K562 (cell line): ENCODE measurements around the gene ZNF837. TPM values are rescaled to one million over a fixed set of nuclear protein-coding genes. Genes with fewer than 3 reads are reported as not detected.

Experiments used
- ARID3A ChIP-seq: IDR thresholded peaks from 2 replicates; pipeline ENCODE4 v1.6.1; 2012; ENCODE audit warnings: low read depth, low read length, improper control_type of control experiment, borderline replicate concordance
- ATF2 ChIP-seq: sonication (generic); formaldehyde crosslinking; IDR thresholded peaks from 2 replicates; pipeline ENCODE4 v1.8.1; 2022; ENCODE audit warnings: missing genetic modification reagents
- CBX1 ChIP-seq: sonication (generic); IDR thresholded peaks from 2 replicates; pipeline ENCODE4 v1.6.1; 2016; ENCODE audit warnings: antibody characterized with exemption, low read depth, mild to moderate bottlenecking
- ELK1 ChIP-seq: sonication (generic); formaldehyde crosslinking; IDR thresholded peaks from 2 replicates; pipeline ENCODE4 v1.8.1; 2022; ENCODE audit warnings: missing genetic modification reagents
- ETV6 ChIP-seq, 3 experiments: fragments of 150-350 bp in 1 of 3; sonication (generic) in 1 of 3; formaldehyde crosslinking in 1 of 3; IDR thresholded peaks; 2 replicates each; pipeline versions ENCODE4 v1.6.1 to v1.8.0; 2014 to 2022; ENCODE audit warnings: borderline replicate concordance in 2 of 3, low read depth in 2 of 3, antibody characterized with exemption in 1 of 3, low read length in 1 of 3, mild to moderate bottlenecking in 1 of 3, missing genetic modification reagents in 1 of 3
- GATA2 ChIP-seq: sonication (generic); formaldehyde crosslinking; IDR thresholded peaks from 2 replicates; pipeline ENCODE4 v1.4.0; 2020; ENCODE audit warnings: mild to moderate bottlenecking, missing genetic modification reagents
- HMGN3 ChIP-seq: IDR thresholded peaks from 2 replicates; pipeline ENCODE4 v1.6.1; 2011; ENCODE audit warnings: borderline replicate concordance, low read depth, mild to moderate bottlenecking, mixed read lengths, low read length; ENCODE audit not compliant: insufficient read length; ENCODE audit errors: extremely low read depth
- MIER1 ChIP-seq: fragments of 450-650 bp; IDR thresholded peaks from 2 replicates; pipeline ENCODE4 v1.6.1; 2016; ENCODE audit warnings: antibody characterized with exemption, mild to moderate bottlenecking, low read depth
- NFYB ChIP-seq: IDR thresholded peaks from 2 replicates; pipeline ENCODE4 v1.6.1; 2011; ENCODE audit warnings: mild to moderate bottlenecking, moderate library complexity; ENCODE audit not compliant: insufficient read length; ENCODE audit errors: extremely low read depth
- NONO ChIP-seq, 2 experiments: fragments of 200-400 bp in 1 of 2; fragments of 450-650 bp in 1 of 2; formaldehyde crosslinking in 1 of 2; IDR thresholded peaks; 2 replicates each; pipeline ENCODE4 v1.6.1; 2017; ENCODE audit warnings: low read depth in 2 of 2, mild to moderate bottlenecking in 2 of 2, moderate library complexity in 2 of 2, low read length in 1 of 2
- RFX7 ChIP-seq: fragments of 250-450 bp; sonication (Bioruptor Pico); IDR thresholded peaks from 2 replicates; pipeline ENCODE4 v1.5.1; 2021; ENCODE audit warnings: mild to moderate bottlenecking
- SMARCB1 ChIP-seq: IDR thresholded peaks from 2 replicates; pipeline ENCODE4 v1.6.1; 2011; ENCODE audit warnings: improper control_type of control experiment, low read depth; ENCODE audit not compliant: insufficient read length
- SREBF1 ChIP-seq: fragments of 150-350 bp; IDR thresholded peaks from 2 replicates; pipeline ENCODE4 v1.6.1; 2014; ENCODE audit warnings: antibody characterized with exemption, low read depth, low read length, borderline replicate concordance
- TFAM ChIP-seq: fragments of 250-450 bp; sonication (Bioruptor Pico); conservative IDR thresholded peaks from 2 replicates; pipeline ENCODE4 v1.5.0; 2021; ENCODE audit warnings: mild to moderate bottlenecking, moderate library complexity
- VEZF1 ChIP-seq: fragments of 200-800 bp; sonication (Bioruptor generic); IDR thresholded peaks from 2 replicates; pipeline ENCODE4 v1.6.1; 2017; ENCODE audit warnings: missing genetic modification characterization, missing compliant biosample characterization
- ZBTB17 ChIP-seq: fragments of 450-650 bp; formaldehyde crosslinking; IDR thresholded peaks from 2 replicates; pipeline ENCODE4 v1.4.0; 2020; ENCODE audit warnings: mild to moderate bottlenecking
- ZEB2 ChIP-seq: fragments of 450-650 bp; IDR thresholded peaks from 2 replicates; pipeline ENCODE4 v1.6.1; 2016
- ZFX ChIP-seq: sonication (generic); formaldehyde crosslinking; IDR thresholded peaks from 2 replicates; pipeline ENCODE4 v1.8.0; 2022; ENCODE audit warnings: mild to moderate bottlenecking, missing genetic modification reagents, moderate library complexity
- ZNF165 ChIP-seq: fragments of 250-450 bp; sonication (Bioruptor Pico); IDR thresholded peaks from 2 replicates; pipeline ENCODE4 v1.4.0; 2020; ENCODE audit warnings: borderline replicate concordance
- ZNF41 ChIP-seq: fragments of 250-450 bp; sonication (Bioruptor Pico); conservative IDR thresholded peaks from 2 replicates; pipeline ENCODE4 v1.4.0; 2020; ENCODE audit warnings: mild to moderate bottlenecking
- ZNF79 ChIP-seq: fragments of 250-450 bp; sonication (Bioruptor Pico); IDR thresholded peaks from 2 replicates; pipeline ENCODE4 v1.4.0; 2020; ENCODE audit warnings: low read depth, mild to moderate bottlenecking, moderate library complexity
- polyA plus RNA-seq, 8 experiments: library from polyadenylated mRNA; depleted of rRNA in 4 of 8; stranded (reverse) in 5 of 8; unstranded in 3 of 8; fragments of >200 nt; fragmentation: Nextera tagmentation in 2 of 8; fragmentation: Illumina TruSeq in 1 of 8; extraction: Ambion mirVana in 2 of 8; extraction: Trizol in 1 of 8; gene quantifications; 2 replicates each; pipeline versions ENCODE4 v1.2.1 to v1.2.3, GENCODE V29; 2011 to 2014; ENCODE audit warnings: inconsistent platforms in 1 of 8, missing spikeins in 1 of 8
- total RNA-seq, 7 experiments: library from RNA; depleted of rRNA in 6 of 7; stranded (reverse); fragments of >200 nt in 6 of 7; fragmentation: Illumina TruSeq in 2 of 7; extraction: Trizol in 2 of 7; gene quantifications; 2 replicates each; pipeline versions ENCODE4 v1.2.1 to v1.2.3, GENCODE V29; 2011 to 2021; ENCODE audit warnings: low replicate concordance in 1 of 7

The ZNF837 gene
- total and polyA plus RNA-seq, 9 of the 15 experiments (the other 6 are each of a cell fraction or from before 2014, with no cell fraction given) = 0.11 to 2.1 (median 0.57) TPM; not detected in 4

- no peak for TF ChIP-seq ELK1
- no peak for TF ChIP-seq TFAM (CRISPR knock-in tag)
- TF ChIP-seq ZEB2 = no peak
- no peak for TF ChIP-seq ARID3A
- no peak for TF ChIP-seq MIER1
- no peak for TF ChIP-seq CBX1
- no peak for TF ChIP-seq RFX7 (CRISPR knock-in tag)
- TF ChIP-seq ZBTB17 (CRISPR knock-in tag) = no peak
- TF ChIP-seq ZNF79 (CRISPR knock-in tag) = no peak
- TF ChIP-seq NFYB = no peak
- TF ChIP-seq NONO (IDR thresholded peaks at IDR 0.05; ENCODE audit: low read depth in 2 of 2, low read length in 1 of 2) = no peak
- TF ChIP-seq ETV6 (IDR thresholded peaks at IDR 0.05; ENCODE audit: borderline replicate concordance in 1 of 2, low read depth in 2 of 2, low read length in 1 of 2) = no peak
- no peak for TF ChIP-seq ETV6 (CRISPR knock-in tag; IDR thresholded peaks at IDR 0.05; ENCODE audit: borderline replicate concordance)
- TF ChIP-seq GATA2 (CRISPR knock-in tag) = no peak
- TF ChIP-seq VEZF1 = peak; percentile 57; the same call in 1 of the 2 replicates
- TF ChIP-seq ZFX (CRISPR knock-in tag) = peak; percentile 87
- no peak for TF ChIP-seq ZNF165
- peak; percentile 62 for TF ChIP-seq HMGN3
- TF ChIP-seq ZNF41 (CRISPR knock-in tag) = no peak
- no peak for TF ChIP-seq SMARCB1
- no peak for TF ChIP-seq SREBF1
- 0 out of 2 replicates have a peak, but pooled peaks have one; percentile 14 for TF ChIP-seq ATF2
These were observed 33.6 kb downstream of the ZNF837 start (continued) for GRCh38 chr19:58346961-58347929.
